Panc1 (cell line): ENCODE results near the gene SNX9. TPM values are rescaled to one million over a fixed set of nuclear protein-coding genes. Genes with fewer than 3 reads are reported as not detected.

Experiments
- ATAC-seq: fragments of 200-7000 bp; cut with Tn5 transposase; 2 replicates; pipeline ENCODE4 v1.9.1; 2020; ENCODE audit warnings: mild to moderate bottlenecking, moderate library complexity
- BruUV-seq: library from RNA; stranded (reverse); fragments of 400-500 nt; replicated peaks from 2 replicates; lab custom pipeline; 2021; lab: Mats Ljungman, UMichigan
- CTCF ChIA-PET: fragments of 300-600 bp; sonication (Branson Sonifier 250); formaldehyde crosslinking; loops from one replicate; lab custom pipeline; 2022; ENCODE audit warnings: antibody characterized with exemption; lab: Charles Lee
- POLR2A ChIA-PET: fragments of 300-600 bp; sonication (Branson Sonifier 250); formaldehyde crosslinking; loops from one replicate; lab custom pipeline; 2022; ENCODE audit warnings: antibody characterized with exemption; lab: Charles Lee
- DNase-seq: peaks from one replicate; pipeline ENCODE4 v3.0.0-alpha.2; 2010; ENCODE audit warnings: low read depth, low spot score
- H3K27ac ChIP-seq: 2 replicates; pipeline ENCODE4 v1.5.1; 2011; ENCODE audit warnings: mild to moderate bottlenecking, low read length, inconsistent platforms
- H3K27me3 ChIP-seq: fragments of 200-500 bp; sonication (Bioruptor generic); 2 replicates; pipeline ENCODE4 v1.6.0; 2014; ENCODE audit warnings: low read length, inconsistent platforms; ENCODE audit not compliant: control insufficient read depth, insufficient read depth
- H3K36me3 ChIP-seq: fragments of 200-500 bp; sonication (Bioruptor generic); 2 replicates; pipeline ENCODE4 v1.5.1; 2014; ENCODE audit warnings: inconsistent platforms, mild to moderate bottlenecking, low read length, moderate library complexity; ENCODE audit not compliant: control insufficient read depth, insufficient read depth
- H3K4me1 ChIP-seq: 2 replicates; pipeline ENCODE4 v1.5.1; 2011; ENCODE audit warnings: inconsistent platforms, mild to moderate bottlenecking, low read length, moderate library complexity; ENCODE audit not compliant: control insufficient read depth, insufficient read depth
- H3K4me3 ChIP-seq, 2 experiments: 2 replicates each; pipeline ENCODE4 v1.5.1; 2011 to 2012; ENCODE audit warnings: low read depth in 2 of 2, low read length in 2 of 2, mild to moderate bottlenecking in 2 of 2, inconsistent platforms in 1 of 2, moderate library complexity in 1 of 2
- H3K9me3 ChIP-seq: fragments of 200-500 bp; sonication (Bioruptor generic); 2 replicates; pipeline ENCODE4 v1.5.1; 2014; ENCODE audit warnings: low read depth, mild to moderate bottlenecking, inconsistent platforms, low read length, moderate library complexity; ENCODE audit not compliant: control insufficient read depth, insufficient read depth
- CTCF ChIP-seq: fragments of 450-650 bp; IDR thresholded peaks from 2 replicates; pipeline ENCODE4 v1.5.1; 2017; ENCODE audit warnings: mild to moderate bottlenecking
- POLR2AphosphoS5 ChIP-seq: IDR thresholded peaks from 2 replicates; pipeline ENCODE4 v1.6.1; 2012; ENCODE audit warnings: mild to moderate bottlenecking, low read depth, low read length, moderate library complexity
- SIN3A ChIP-seq: IDR thresholded peaks from 2 replicates; pipeline ENCODE4 v1.6.1; 2012; ENCODE audit warnings: low read depth, mild to moderate bottlenecking, low read length, moderate library complexity, borderline replicate concordance; ENCODE audit not compliant: insufficient read depth
- TCF7L2 ChIP-seq: IDR thresholded peaks from 2 replicates; pipeline ENCODE4 v1.6.1; 2011; ENCODE audit warnings: mild to moderate bottlenecking, low read depth, low read length, inconsistent platforms
- in situ Hi-C: cut with HindIII; loops from 2 replicates; pipeline ENCODE4 v1.10.0; 2016; ENCODE audit warnings: low sequenced_read_pairs, low pct_unique_long_range_greater_than_20kb
- intact Hi-C: fragments of 100-400 bp; cut with micrococcal nuclease; formaldehyde crosslinking; loops from one replicate; pipeline ENCODE4 v1.10.0; 2022; ENCODE audit not compliant: unreplicated experiment
- total RNA-seq: library from RNA; stranded (reverse); gene quantifications from one replicate; pipeline ENCODE4 v1.2.1, GENCODE V29; 2021; ENCODE audit not compliant: unreplicated experiment
- TF ChIP-seq, protein P1 (sequence below), 2 experiments: IDR thresholded peaks; 2 replicates each; pipeline ENCODE4 v1.6.1; 2011 to 2012; ENCODE audit warnings: low read depth in 2 of 2, control low read depth in 1 of 2, low read length in 1 of 2, mild to moderate bottlenecking in 1 of 2, moderate library complexity in 1 of 2; ENCODE audit not compliant: insufficient read depth in 1 of 2

Gene SNX9
- total RNA-seq, 1 experiment from 2014 or later, result 46.0 TPM

DNA sequence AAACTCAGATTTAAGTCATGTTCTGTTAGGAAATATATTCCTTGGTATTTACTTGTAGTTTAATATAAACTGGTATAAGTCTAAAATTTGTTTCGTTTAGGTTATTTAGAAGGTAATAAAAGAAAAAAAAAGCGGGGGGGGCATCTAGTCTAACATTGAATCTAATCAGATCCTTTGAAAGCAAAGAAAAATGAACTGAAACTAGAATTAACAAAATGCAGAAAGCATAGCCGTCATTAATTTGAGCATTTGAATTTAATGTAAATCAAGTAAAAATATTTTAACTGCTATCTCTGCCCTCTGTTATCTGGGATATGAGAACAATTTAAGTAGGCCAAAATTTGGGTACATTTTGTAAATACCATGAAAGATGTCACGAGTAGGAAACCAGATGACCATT, 54.1 kb downstream of the SNX9 start:
- H3K4me3 ChIP-seq, result no peak overlapping the region

GRCh38 chr6:157877573-157878438, 54.8 kb downstream of the SNX9 start:
- in situ Hi-C loops, result no loop called here
- Histone ChIP-seq H3K27ac (no peak overlapping the region), H3K9me3 (no peaks in the 10 kb centered on the region), H3K27me3 (no peaks in the 10 kb centered on the region), H3K36me3 (peaks cover 27% of the 10 kb centered on the region), H3K4me1 (0 out of 2 replicates have a peak, but pooled peaks cover 4% of the 10 kb centered on the region), H3K4me3 (no peak overlapping the region)
- ChIA-PET CTCF (no interaction called here), POLR2A (interaction anchor here (0.6 to 0.7 kb wide), 3 partner anchors 51 to 163 kb away, joined by 4 to 13 read pairs (median 6); no protein-coding TSS in a partner anchor)
- TF ChIP-seq SIN3A (no peak), TCF7L2 (no peak), CTCF (no peak), POLR2AphosphoS5 (no peak)
- TF ChIP-seq, protein P1, sequence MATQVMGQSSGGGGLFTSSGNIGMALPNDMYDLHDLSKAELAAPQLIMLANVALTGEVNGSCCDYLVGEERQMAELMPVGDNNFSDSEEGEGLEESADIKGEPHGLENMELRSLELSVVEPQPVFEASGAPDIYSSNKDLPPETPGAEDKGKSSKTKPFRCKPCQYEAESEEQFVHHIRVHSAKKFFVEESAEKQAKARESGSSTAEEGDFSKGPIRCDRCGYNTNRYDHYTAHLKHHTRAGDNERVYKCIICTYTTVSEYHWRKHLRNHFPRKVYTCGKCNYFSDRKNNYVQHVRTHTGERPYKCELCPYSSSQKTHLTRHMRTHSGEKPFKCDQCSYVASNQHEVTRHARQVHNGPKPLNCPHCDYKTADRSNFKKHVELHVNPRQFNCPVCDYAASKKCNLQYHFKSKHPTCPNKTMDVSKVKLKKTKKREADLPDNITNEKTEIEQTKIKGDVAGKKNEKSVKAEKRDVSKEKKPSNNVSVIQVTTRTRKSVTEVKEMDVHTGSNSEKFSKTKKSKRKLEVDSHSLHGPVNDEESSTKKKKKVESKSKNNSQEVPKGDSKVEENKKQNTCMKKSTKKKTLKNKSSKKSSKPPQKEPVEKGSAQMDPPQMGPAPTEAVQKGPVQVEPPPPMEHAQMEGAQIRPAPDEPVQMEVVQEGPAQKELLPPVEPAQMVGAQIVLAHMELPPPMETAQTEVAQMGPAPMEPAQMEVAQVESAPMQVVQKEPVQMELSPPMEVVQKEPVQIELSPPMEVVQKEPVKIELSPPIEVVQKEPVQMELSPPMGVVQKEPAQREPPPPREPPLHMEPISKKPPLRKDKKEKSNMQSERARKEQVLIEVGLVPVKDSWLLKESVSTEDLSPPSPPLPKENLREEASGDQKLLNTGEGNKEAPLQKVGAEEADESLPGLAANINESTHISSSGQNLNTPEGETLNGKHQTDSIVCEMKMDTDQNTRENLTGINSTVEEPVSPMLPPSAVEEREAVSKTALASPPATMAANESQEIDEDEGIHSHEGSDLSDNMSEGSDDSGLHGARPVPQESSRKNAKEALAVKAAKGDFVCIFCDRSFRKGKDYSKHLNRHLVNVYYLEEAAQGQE (IDR thresholded peaks at IDR 0.05; ENCODE audit: insufficient read depth in 1 of 2, low read depth in 2 of 2, low read length in 1 of 2), result no peak
- ATAC-seq (no peak), DNase-seq (no peak)
- intact Hi-C loops, result no loop called here
- no TSS peak for BruUV-seq

More for the DNA sequence above, 54.1 kb downstream of the SNX9 start:
- no peak for DNase-seq
- Histone ChIP-seq H3K27ac (no peak overlapping the region), H3K4me1 (0 out of 2 replicates have a peak, but pooled peaks cover 6% of the 10 kb centered on the region), H3K9me3 (no peaks in the 10 kb centered on the region), H3K27me3 (no peaks in the 10 kb centered on the region), H3K36me3 (peaks cover 28% of the 10 kb centered on the region)
- intact Hi-C loops, result no loop called here
- ChIA-PET CTCF (no interaction called here), POLR2A (no interaction called here)
- no peak for ATAC-seq
- in situ Hi-C loops, result no loop called here
- no peak for TF ChIP-seq SIN3A
- TF ChIP-seq, protein P1 (IDR thresholded peaks at IDR 0.05; ENCODE audit: insufficient read depth in 1 of 2, low read depth in 2 of 2, low read length in 1 of 2), result no peak
- TF ChIP-seq TCF7L2, result no peak
- no peak for TF ChIP-seq POLR2AphosphoS5
- TF ChIP-seq CTCF, result no peak
- no TSS peak for BruUV-seq
